ENCODE data around the gene UBASH3A. TPM values are rescaled to one million over a fixed set of nuclear protein-coding genes. Genes with fewer than 3 reads are reported as not detected.
"Not testable (repeated sequence)": the region's sequence is repeated elsewhere in the genome, so short reads cannot be mapped to it uniquely, and the experiment has no call there.

Gene UBASH3A
- total RNA-seq, 1 experiment from 2014 or later = not detected

DNA sequence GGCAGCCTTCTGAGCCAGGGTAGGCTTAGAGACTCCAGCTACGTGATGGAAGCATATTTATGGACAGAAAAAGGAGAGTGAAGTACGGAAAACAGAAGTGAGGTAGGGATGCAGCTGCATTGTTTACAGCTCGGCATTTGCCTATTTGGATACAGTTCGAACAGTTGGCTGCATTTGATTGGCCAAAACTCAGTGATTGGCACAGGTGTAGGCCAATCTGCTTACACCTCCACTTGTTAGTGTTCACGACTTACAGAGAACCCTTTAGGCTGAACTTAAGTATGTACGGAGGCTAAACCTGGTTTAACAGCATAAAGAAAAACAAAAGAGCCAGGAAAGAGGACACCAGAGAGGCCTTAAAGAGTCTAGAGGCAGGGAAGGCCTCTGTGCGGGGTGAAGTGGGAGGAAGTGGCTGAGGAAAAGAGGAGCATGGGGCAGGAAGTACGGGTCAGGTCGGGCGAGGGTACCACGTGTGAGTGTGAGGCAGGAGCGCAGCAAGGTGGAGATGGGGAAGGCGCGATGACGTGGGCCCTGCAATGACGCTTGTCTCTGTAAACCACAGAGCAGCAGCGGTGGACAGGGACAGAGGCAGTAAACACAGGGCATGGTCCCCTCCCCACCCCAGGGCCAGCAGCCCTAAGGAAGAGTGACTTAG, 60.3 kb downstream of the UBASH3A start:
- DNase-seq (ENCODE audit: extremely low read depth, low read depth) = no peak

DNA sequence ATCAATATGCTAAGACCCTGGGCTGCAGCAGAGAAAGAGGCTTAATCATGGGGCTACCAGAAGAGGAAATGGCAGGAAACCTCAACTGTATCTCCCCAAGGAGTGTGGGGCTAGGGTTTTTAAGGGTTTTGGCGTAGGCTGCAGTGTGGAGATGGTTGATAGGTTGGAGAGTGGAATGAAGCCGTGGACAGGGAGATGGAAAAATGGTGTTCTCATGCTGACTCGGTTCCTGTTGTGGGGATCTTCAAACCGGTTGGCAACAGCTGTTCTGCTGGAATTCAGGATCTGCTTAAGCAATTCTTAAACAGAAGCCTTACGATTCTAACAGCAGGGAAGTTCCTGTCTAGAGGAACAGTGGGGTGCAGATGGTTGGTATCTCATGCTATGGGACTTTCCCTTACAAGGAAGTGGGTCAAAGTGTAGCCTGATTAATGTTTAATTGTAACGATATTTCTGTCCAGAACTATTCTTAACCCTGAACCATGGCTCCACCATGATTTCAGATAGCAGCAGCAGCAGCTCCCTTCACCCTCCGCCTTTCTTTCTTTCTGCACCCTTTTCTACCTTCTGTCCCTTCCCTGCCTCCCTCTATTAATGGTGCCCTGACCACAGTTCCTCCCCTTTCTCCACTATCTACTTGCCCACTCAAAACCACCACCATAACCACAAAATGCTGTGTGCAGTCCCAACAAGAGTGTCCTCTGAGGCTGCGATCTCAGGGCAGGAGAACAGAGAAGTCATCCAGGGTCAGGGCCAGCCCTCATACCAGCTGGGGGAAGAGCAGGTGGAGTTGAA, 61.5 kb downstream of the UBASH3A start:
- no peak for DNase-seq (ENCODE audit: extremely low read depth, low read depth)

DNA sequence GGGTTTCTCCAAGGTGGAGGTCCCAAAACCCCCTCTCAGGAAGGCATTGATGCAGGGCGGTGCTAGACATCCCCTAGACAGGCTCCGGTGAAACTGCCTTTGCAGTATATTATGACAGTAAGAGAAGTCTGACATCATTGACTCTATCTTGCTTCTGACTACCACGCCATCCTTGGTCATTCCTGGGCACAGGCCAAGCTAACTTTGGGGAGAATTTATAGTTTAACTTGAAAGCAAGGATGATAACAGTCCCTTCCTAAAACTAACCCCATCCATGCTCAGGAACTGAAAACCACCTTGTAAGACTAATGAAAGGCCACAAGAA, 62.1 kb downstream of the UBASH3A start:
- DNase-seq (ENCODE audit: extremely low read depth, low read depth) = no peak

DNA sequence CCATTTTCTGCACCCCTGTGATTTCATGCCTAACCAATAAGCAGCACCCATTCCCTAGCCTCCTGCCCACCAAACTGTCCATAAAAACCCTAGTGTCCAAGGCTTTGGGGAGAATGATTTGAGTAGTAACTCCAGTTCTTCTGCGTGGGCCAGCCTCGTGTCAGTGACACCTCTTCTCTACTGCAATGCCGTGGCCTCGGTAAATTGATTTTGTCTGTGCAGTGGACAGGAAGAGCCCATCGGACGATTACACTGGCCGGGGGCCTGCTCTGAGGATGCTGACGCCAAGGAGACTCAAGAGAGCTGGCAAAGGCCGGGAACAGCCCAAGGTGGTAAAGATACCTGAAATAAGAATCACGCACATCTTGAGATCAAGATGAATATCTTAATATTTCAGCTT, 63.0 kb downstream of the UBASH3A start:
- no peak for DNase-seq (ENCODE audit: extremely low read depth, low read depth)

DNA sequence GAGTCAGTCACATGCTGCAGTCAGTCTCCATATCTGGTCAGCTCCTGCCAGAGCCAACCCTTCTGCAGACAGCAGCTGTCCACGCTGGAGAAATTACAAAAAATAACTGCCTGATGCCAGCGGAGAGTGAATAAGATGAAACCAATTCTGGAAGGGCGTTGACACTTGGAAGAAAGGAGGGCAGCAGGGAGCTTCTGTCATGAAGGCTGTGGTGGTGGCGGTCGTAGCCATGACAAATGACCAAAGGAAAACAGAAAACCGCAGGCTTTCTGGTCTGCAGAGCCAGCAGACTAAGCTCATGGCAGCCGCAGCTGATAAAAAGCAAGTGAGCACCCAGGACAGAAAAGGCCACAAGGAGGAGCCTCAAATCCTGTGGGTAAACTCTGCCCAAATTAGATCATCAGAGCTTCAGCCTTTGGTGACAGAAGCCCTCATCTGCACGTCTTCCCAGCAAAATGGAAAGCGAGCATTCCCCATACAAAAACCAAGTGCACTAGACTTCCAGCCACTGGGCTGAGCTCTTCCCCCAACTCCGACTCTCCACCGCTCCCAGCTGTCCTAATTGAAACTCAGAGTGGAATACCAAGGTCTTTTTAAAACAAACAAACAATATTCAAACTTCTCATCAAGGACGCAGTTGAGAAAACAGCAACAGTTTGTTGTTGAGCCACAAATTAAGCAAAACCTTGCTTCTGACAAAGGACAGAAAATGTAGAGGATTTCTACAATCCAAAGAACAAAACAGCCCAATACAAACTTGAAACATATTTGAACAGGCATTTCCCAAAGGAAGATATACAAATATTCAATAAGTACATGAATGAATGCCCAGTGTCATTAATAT, 63.7 kb downstream of the UBASH3A start:
- DNase-seq (ENCODE audit: extremely low read depth, low read depth) = no peak

DNA sequence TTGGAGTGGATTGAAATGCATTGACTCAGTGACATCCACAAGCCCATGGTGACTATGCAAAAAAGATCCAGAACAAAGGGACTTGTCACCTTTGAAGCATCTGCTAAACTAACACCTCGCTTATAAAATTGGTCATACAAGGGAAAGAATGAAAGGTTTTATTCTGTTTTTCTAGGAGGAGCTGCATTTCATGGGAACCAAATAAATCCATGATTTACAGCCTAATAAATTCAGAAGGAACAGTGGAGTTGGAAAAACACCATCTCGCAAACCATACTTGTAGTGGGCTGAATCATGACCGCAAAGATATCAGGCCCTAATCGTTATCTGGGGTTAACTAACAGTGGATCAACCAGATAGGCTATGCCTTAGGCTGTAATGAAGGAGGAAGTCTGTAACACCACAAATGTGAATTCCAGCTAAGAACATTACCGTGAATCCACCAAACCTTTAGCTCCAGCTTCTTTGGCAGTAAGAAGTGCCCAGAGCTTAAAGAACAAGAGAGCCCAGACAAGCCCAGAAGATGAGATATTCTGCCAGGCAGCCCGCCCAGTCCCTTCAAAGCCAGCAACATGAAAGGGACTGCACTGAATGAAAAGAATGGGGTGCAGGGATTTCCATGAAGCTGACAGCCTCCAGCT, 64.9 kb downstream of the UBASH3A start:
- DNase-seq (ENCODE audit: extremely low read depth, low read depth) = no peak

DNA sequence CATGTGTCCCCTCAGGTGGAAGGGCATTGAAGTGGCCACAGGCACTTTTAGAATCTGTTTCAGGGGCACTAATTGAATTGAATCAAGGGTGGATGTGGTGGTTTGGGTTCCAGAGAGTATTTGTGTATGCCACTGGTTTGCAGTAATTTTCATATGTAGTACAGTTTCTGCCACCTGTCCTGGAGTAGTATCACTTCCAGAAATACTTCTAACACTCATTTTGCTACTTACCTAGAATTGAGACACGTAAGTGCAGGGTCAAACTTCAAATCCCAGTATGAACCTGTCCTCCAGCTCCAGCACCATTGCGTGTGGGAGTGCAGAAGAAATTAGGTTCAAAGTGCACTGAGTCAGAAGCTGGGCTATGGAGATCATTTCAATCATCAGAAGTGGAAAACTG, 65.6 kb downstream of the UBASH3A start:
- no peak for DNase-seq (ENCODE audit: extremely low read depth, low read depth)

DNA sequence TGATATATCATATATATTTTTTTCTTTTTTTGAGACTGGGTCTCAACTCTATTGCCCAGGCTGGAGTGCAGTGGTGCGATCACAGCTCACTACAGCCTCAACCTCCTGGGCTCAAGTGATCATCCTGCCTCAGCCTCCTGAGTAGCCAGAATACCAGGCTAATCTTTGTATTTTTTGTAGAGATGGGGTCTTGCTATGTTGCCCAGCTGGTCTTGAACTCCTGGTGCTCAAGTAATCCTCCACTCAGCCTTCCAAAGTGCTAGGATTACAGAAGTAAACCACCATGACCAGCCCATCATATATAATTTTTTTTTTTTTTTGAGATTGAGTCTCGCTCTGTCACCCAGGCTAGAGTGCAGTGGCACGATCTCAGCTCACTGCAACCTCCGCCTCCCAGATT, 66.0 kb downstream of the UBASH3A start:
- DNase-seq (ENCODE audit: extremely low read depth, low read depth) = not testable (repeated sequence)

DNA sequence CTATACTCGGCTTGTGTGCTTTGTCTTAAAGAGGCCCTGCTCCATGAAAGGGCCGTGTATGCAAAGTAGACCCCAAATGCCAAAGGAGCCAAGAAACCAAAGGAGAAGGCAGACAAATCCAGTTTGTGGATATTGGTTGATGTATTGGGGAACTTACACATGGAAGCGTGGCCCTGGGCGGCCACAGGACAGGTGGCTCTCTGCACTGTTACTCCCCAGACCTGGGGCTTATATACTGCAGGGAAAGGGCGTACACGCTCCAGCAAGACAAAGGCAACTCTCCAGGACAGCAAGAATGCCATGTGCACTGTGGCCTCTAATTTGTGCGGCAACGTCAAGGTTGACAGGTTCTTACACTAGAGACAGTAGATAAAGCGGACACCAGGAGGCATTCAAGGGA, 67.5 kb downstream of the UBASH3A start:
- no peak for DNase-seq (ENCODE audit: extremely low read depth, low read depth)

DNA sequence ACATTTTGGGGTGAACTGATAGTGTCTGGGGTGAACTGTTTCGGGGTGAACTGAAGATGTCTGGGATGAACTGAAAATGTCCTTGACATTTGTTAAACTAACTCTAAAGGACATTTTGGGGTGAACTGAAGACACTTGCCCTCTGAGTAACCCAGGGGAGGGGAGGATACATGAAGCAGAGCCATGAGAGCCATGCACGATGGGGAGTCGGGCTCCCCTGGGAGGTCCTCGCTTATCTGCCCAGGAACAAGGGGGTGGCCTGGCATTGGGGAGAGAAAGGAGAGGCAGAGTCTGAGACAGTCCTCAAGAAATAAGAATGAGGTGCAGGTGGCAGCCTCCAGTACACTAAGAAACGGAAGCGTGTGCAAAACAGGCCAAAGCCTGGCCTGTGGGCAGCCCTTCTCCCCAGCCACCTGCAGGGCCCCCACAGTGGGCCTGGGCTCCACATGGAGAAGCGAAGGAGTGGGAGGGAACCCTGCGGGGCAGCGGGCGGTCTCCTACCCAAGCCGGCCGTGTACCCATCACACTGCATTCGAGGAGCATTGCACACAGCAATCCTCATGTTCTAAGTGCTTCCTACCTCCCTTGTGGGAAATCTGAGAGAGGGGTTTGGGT, 68.1 kb downstream of the UBASH3A start:
- no peak for DNase-seq (ENCODE audit: extremely low read depth, low read depth)

DNA sequence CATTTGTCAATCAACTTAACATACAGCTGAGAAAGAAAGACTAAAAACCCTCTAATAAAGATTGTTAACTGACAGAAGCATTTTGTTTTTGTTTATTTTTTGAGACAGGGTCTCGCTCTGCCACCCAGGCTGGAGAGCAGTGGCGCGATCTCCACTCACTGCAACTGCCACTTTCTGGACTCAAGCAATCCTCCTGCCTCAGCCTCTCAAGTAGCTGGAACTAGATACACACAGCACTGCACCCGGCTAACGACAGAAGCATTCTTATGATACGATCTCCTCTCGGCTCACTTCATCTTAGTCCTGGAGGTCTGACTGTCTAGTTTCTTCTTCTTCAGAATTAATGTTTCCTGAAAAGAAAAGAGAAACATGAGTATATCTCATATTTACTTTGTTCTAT, 68.8 kb downstream of the UBASH3A start:
- DNase-seq (ENCODE audit: extremely low read depth, low read depth) = no peak

DNA sequence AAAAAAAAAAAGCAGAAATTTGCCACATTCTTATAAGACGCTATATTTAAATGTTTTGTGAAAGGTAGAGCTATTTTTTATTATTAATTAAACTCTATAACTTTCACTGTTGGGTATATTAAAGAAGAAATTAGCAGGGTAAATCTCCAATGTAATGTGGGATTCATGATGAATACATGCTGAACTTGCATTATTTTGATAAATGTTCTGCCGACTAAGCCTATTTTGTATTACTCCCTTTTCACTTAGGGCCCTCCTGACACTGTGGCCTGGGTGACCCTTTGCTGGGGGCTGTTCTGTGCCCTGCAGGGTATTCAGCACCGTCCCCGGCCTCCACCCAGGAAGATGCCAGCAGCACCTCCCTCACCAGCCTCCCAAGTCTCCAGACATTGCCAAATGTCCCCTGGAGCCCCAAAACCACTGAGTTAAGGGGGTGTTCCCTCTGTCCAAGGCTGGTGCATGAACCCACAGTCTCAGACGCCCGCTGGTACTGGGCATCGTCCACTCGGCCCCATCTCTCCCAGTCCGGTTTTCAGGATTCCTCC, 69.9 kb downstream of the UBASH3A start:
- no peak for DNase-seq (ENCODE audit: extremely low read depth, low read depth)

DNA sequence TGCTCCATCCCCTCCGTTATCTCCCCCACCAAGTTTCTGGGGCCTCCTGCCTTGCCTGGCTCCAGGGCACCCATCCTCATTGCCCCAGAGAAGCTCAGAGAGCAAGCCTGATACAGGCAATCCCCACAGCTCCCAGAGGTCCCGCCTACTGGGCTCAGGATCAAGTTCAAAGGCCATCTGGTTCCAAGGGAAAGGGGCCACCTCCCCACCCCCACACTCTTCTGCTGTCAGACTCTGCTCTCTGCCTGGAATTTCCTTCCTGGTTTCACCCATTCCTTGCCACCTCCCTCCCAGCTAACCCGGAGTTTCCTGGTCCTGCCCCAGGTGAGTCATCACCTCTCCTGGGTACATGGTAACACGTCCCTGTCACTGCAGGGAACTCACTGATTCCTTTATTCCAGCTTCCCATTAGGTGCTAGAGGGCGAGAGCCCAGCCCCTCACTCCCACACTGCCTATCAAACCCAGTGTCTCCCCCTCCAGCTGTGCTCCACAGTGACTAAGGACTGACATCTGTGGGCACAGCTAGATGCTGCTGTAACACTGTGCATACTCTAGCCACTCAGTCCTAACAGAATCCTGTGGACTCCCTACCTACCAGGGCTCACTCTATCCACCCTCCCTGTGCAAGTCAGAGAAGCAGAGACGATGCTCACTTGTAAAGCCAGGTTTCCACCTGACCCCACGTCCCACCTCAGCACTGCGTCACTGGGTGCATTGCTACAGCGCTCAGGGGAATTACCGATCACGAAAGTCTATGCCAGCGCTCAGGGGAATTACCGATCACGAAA, 70.5 kb downstream of the UBASH3A start:
- no peak for DNase-seq (ENCODE audit: extremely low read depth, low read depth)

DNA sequence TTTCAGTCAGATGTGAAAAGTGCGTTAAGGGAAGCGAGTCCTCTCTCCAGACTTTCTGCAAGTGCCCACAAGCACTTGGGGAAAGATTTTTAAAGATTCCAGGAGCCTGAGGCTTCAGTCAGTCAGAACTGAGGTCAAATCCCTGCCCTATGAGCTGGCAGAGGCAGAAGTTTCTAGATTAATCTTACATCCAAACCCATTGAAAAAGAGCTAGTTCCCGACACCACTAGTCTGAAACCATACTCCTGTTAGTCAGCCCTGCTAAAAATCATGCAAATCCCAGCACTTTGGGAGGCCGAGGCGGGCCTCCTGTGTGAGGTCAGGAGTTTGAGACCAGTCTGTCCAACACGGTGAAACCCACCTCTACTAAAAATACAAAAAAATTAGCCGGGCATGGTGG, 71.3 kb downstream of the UBASH3A start:
- no peak for DNase-seq (ENCODE audit: extremely low read depth, low read depth)

DNA sequence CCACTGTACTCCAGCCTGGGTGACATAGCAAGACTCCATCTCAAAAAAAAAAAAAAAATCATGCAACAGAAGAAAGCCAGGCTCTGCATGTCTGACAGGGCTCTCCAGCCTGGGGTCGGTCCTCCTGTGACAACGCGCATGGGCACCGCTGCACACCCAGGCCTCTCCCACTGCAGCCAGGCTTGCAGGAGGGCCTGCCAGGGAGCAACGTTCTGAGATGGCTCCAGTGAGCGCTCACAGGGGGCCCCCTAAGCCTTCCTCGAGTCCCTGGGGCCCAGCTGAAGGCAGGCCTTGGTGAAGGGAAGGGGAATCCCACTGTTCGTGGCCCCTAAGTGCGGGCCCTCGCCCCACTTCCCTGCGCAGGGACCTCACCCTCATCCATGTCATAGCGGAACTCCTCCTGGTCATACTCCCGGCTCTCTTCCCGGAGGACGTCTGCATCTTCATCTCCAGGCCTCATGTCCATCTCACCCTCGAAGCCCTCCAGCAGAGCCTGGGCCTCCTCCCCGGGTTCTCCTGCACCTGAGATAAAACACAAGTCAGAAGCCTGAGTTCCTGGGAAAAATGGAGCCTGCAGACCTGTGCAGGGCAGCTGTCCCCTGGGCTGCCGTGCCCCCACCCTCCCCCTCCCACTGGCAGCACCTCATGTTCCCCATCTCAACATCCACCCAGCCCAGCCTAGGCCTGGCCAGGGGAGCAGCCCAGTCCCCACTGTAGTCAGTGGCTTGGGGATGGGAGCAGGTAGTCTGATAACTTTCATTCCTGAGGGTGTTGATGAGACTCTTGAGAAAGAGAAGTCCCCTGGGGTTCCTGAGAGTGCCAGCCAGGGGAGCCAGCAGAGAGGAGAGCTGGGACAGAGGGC, 72.1 kb downstream of the UBASH3A start:
- DNase-seq (ENCODE audit: extremely low read depth, low read depth) = no peak

DNA sequence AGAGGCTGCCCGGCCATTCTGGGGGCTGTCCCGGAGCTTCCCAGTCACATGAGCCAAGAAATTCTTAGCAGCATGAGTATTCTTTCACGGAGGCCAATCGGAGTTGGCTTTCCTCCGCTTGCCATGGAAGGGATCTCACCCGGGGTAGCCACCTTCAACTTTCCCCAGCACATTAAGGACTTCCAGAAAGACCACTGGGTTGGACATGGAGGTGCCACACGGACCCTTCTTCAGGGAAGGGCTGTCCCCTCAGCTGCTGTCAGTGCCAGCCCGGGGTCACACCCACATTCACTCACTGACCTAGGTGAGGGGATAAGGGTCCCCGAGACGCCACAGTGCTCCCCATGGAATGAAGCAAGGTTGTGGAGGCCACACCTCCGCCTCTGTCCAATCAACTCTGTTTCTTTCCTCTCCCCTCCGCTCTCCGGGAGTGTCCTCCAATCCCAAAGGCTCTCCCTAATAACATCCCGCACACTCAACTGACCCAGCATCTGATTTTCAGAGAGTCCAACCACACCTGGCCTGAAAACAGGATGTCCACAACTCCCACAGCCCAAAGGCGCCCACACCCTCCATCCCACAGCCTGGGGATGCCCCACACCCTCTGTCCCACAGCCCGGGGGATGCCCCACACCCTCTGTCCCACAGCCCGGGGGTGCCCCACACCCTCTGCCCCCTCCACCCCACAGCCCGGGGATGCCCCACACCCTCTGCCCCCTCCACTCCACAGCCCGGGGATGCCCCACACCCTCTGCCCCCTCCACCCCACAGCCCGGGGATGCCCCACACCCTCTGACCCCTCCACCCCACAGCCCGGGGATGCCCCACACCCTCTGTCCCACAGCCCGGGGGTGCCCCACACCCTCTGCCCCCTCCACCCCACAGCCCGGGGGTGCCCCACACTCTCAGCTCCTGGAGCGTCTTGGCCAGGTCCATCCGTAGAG, 73.0 kb downstream of the UBASH3A start:
- DNase-seq (ENCODE audit: extremely low read depth, low read depth) = no peak

DNA sequence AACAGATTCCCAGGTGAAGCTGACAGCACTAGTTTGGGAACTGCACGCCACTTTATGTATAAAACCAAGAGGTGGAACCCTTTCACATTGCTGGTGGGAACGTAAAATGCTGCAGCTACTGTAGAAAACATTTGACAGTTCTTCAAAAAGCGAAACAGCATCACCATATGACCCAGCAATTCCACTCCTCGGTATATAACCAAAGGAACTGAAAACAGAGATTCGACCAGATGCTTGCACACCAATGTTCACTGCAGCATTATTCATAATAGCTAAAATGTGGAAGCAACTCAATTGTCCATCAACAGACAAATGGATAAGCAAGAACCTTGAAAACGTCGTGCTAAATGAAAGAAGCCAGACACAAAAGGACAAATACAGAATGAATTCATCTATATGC, 74.8 kb downstream of the UBASH3A start:
- no peak for DNase-seq (ENCODE audit: extremely low read depth, low read depth)

DNA sequence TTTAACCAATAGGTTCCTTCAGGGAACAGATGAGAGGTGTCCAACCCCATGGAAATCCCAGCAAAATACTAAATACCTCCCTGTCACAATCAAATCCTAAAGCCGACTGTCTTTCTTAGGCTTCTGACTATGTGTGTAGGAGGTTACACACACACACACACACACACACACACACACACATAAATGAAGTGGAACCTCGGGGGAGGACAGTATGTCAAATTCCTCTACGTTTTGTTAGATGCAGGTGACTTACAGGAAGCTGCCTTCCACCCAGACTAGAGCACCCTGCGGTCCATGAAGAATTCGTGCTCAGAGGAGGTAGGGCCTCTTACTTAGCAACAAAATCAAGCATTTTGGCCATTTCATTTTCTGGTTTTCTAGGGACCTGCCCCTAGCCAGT, 75.9 kb downstream of the UBASH3A start:
- DNase-seq (ENCODE audit: extremely low read depth, low read depth) = no peak
